Activated T-cell treated with anti-CD3 and anti-CD28 coated beads for 24 hours (primary cell): Measurements from ENCODE around the gene PHLDA3.
"Not testable (repeated sequence)": the region's sequence is repeated elsewhere in the genome, so short reads cannot be mapped to it uniquely, and the experiment has no call there.

Source experiments
- DNase-seq: peaks from one replicate; pipeline ENCODE4 v3.0.0-alpha.2; 2020; ENCODE audit warnings: low read depth

PHLDA3 gene

GRCh38 chr1:201503397-201504176 lies 34.6 kb upstream of the PHLDA3 start:
- no peak for DNase-seq

GRCh38 chr1:201502511-201502857 lies 33.5 kb upstream of the PHLDA3 start:
- no peak for DNase-seq

GRCh38 chr1:201501812-201502510 lies 33.0 kb upstream of the PHLDA3 start:
- DNase-seq: no peak

- DNase-seq: no peak
Measured at GRCh38 chr1:201501144-201501543, 32.2 kb upstream of the PHLDA3 start.

- DNase-seq: no peak
Measured at GRCh38 chr1:201500670-201501120, 31.7 kb upstream of the PHLDA3 start.

- no peak for DNase-seq
Measured at GRCh38 chr1:201499795-201500669, 31.0 kb upstream of the PHLDA3 start.

- no peak for DNase-seq
Measured at GRCh38 chr1:201499191-201499590, 30.2 kb upstream of the PHLDA3 start.

- no peak for DNase-seq
Measured at GRCh38 chr1:201498621-201499020, 29.6 kb upstream of the PHLDA3 start.

- no peak for DNase-seq
Measured at GRCh38 chr1:201497935-201498509, 29.0 kb upstream of the PHLDA3 start.

GRCh38 chr1:201496296-201496690 lies 27.3 kb upstream of the PHLDA3 start:
- DNase-seq: no peak

GRCh38 chr1:201495551-201496295 lies 26.7 kb upstream of the PHLDA3 start:
- DNase-seq: no peak

- no peak for DNase-seq
Measured at GRCh38 chr1:201493757-201494617, 25.0 kb upstream of the PHLDA3 start.

- not testable (repeated sequence) for DNase-seq
Measured at GRCh38 chr1:201493026-201493656, 24.2 kb upstream of the PHLDA3 start.

- no peak for DNase-seq
Measured at GRCh38 chr1:201491896-201492511, 23.0 kb upstream of the PHLDA3 start.

- no peak for DNase-seq
Measured at GRCh38 chr1:201490708-201491131, 21.7 kb upstream of the PHLDA3 start.

GRCh38 chr1:201489643-201490261 lies 20.8 kb upstream of the PHLDA3 start:
- DNase-seq: no peak

GRCh38 chr1:201488830-201489589 lies 20.0 kb upstream of the PHLDA3 start:
- DNase-seq: no peak

- no peak for DNase-seq
Measured at GRCh38 chr1:201487742-201488141, 18.8 kb upstream of the PHLDA3 start.
